Measurements from ENCODE around the gene SNX20.

Gene SNX20

GRCh38 chr16:50681021-50681885 lies at the start of gene SNX20:
TSS of gene SNX20 (minus strand) at chr16:50681312. CDS start at chr16:50677526, 3,786 bp downstream.
- peak; percentile 67 for DNase-seq

GRCh38 chr16:50724306-50724705 lies 43.2 kb upstream of the SNX20 start:
- no peak for DNase-seq

GRCh38 chr16:50722960-50723359 lies 41.8 kb upstream of the SNX20 start:
- no peak for DNase-seq

GRCh38 chr16:50722405-50722737 lies 41.3 kb upstream of the SNX20 start:
- no peak for DNase-seq

- no peak for DNase-seq
These were observed 40.7 kb upstream of the SNX20 start for GRCh38 chr16:50721549-50722404.

GRCh38 chr16:50719401-50720337 lies 38.6 kb upstream of the SNX20 start:
- DNase-seq, result peak; percentile 21

- no peak for DNase-seq
These were observed 37.8 kb upstream of the SNX20 start for GRCh38 chr16:50718761-50719400.

GRCh38 chr16:50718061-50718760 lies 37.1 kb upstream of the SNX20 start:
- DNase-seq, result no peak

GRCh38 chr16:50717494-50717893 lies 36.4 kb upstream of the SNX20 start:
- no peak for DNase-seq

GRCh38 chr16:50717091-50717490 lies 36.0 kb upstream of the SNX20 start:
- no peak for DNase-seq

GRCh38 chr16:50712956-50713355 lies 31.8 kb upstream of the SNX20 start:
- DNase-seq, result no peak

GRCh38 chr16:50712560-50712898 lies 31.4 kb upstream of the SNX20 start:
- no peak for DNase-seq

GRCh38 chr16:50711862-50712559 lies 30.9 kb upstream of the SNX20 start:
- DNase-seq, result no peak

GRCh38 chr16:50711040-50711439 lies 29.9 kb upstream of the SNX20 start:
- no peak for DNase-seq

- DNase-seq, result no peak
These were observed 28.9 kb upstream of the SNX20 start for GRCh38 chr16:50709980-50710379.

- DNase-seq, result no peak
These were observed 28.1 kb upstream of the SNX20 start for GRCh38 chr16:50709061-50709684.

GRCh38 chr16:50708373-50709060 lies 27.4 kb upstream of the SNX20 start:
- no peak for DNase-seq

- no peak for DNase-seq
These were observed 25.1 kb upstream of the SNX20 start for GRCh38 chr16:50706250-50706649.

- DNase-seq, result no peak
These were observed 24.5 kb upstream of the SNX20 start for GRCh38 chr16:50705436-50706110.
